ENCODE measurements around the gene ZNF276. TPM values are rescaled to one million over a fixed set of nuclear protein-coding genes. Genes with fewer than 3 reads are reported as not detected.
"Not testable (repeated sequence)": the region's sequence is repeated elsewhere in the genome, so short reads cannot be mapped to it uniquely, and the experiment has no call there.

ZNF276 gene
- total RNA-seq, 1 donor from 2014 or later = 22.5 TPM

DNA sequence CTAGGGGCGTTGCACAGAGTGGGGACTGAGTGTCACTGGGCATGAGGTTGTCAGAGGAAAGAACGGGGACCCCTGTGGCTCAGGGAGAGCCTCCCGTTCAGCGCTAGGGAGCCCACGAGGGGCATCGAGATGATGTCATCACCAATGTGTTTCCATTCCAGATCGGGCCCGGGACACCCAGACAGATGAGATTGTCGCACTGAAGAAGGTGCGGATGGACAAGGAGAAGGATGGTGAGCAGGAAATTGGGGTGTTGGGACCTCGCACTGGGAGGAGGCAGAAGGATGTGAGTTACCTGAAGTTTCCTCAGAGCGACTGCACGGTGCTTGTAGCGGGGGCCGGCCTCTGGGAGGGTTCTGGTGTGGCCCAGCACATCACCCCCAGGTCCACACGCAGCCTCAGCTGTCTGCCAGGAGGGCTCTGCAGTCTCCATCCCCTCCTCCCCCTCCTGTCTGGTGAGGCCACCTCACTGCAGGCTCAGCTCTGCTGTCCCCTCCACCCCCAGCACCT lies 30.9 kb upstream of the ZNF276 start:
- Mint-ChIP-seq H3K4me3 (ENCODE audit: low read depth) (no peak overlapping the region), H3K9me3 (ENCODE audit: low read depth) (peaks cover 4% of the 10 kb centered on the region), H3K27me3 (no peaks in the 10 kb centered on the region), H3K36me3 (ENCODE audit: insufficient read depth) (peaks cover 12% of the 10 kb centered on the region), H3K27ac (no peak overlapping the region), H3K4me1 (ENCODE audit: low read depth) (peaks cover 11% of the 10 kb centered on the region)
- no peak for DNase-seq (ENCODE audit: low spot score, unreplicated experiment)
- TF ChIP-seq, protein P1, sequence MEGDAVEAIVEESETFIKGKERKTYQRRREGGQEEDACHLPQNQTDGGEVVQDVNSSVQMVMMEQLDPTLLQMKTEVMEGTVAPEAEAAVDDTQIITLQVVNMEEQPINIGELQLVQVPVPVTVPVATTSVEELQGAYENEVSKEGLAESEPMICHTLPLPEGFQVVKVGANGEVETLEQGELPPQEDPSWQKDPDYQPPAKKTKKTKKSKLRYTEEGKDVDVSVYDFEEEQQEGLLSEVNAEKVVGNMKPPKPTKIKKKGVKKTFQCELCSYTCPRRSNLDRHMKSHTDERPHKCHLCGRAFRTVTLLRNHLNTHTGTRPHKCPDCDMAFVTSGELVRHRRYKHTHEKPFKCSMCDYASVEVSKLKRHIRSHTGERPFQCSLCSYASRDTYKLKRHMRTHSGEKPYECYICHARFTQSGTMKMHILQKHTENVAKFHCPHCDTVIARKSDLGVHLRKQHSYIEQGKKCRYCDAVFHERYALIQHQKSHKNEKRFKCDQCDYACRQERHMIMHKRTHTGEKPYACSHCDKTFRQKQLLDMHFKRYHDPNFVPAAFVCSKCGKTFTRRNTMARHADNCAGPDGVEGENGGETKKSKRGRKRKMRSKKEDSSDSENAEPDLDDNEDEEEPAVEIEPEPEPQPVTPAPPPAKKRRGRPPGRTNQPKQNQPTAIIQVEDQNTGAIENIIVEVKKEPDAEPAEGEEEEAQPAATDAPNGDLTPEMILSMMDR (IDR thresholded peaks at IDR 0.05; ENCODE audit: unreplicated experiment) = no peak

DNA sequence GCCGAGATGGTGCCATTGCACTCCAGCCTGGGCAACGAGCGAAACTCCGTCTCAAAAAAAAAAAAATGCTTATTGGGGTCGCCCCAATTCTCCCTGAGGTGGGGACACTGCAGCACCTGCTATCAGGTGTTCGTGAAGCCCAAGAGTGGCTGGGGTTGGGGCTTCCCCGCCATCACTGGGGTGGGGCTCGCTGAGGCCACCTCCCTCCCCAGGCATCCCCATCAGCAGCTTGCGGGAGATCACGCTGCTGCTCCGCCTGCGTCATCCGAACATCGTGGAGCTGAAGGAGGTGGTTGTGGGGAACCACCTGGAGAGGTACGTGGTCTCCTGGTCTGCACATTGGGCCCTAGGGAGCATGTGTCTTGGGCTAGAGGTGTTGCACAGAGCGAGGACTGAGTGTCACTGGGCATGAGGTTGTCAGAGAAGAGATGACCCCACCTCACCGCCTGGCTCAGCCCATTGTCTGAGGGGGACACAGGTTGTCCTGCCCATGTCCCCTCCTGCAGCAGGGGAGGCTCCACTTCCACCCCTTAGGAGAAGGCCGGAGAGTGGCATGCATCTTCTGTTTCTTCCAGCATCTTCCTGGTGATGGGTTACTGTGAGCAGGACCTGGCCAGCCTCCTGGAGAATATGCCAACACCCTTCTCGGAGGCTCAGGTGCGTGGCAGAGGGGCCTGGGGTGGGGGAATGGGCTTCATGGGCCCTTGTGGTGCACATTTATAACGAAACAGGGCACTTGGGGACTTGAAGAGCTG lies 29.9 kb upstream of the ZNF276 start:
- Mint-ChIP-seq H3K27me3 (no peaks in the 10 kb centered on the region), H3K9me3 (ENCODE audit: low read depth) (no peaks in the 10 kb centered on the region), H3K27ac (no peak overlapping the region), H3K36me3 (ENCODE audit: insufficient read depth) (peaks cover 5% of the 10 kb centered on the region), H3K4me1 (ENCODE audit: low read depth) (peaks cover 11% of the 10 kb centered on the region), H3K4me3 (ENCODE audit: low read depth) (no peak overlapping the region)
- TF ChIP-seq, protein P1 (IDR thresholded peaks at IDR 0.05; ENCODE audit: unreplicated experiment) = no peak
- no peak for DNase-seq (ENCODE audit: low spot score, unreplicated experiment)

DNA sequence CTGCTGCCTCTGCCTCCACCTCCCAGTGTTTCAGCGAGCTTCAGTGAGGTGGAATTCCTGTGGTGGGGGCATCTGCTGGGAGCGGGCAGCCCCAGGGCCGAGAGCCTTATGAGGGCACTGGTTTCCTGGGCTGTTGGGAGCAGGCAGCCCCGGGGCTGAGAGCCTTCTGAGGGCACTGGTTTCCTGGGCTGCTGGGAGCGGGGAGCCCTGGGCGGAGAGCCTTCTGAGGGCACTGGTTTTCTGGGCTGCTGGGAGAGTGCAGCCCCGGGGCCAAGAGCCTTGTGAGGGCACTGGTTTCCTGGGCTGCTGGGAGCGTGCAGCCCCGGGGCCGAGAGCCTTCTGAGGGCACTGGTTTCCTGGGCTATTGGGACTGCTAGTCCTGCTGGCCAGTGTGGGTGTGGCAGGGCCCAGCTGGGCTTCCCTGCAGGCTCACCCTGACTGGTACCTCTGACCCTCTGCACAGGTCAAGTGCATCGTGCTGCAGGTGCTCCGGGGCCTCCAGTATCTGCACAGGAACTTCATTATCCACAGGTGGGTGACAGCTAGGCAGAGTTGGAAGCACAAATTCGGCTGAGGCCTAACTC lies 29.3 kb upstream of the ZNF276 start:
- peaks cover 11% of the 10 kb centered on the region for H3K4me1 Mint-ChIP-seq (ENCODE audit: low read depth)
- peaks cover 5% of the 10 kb centered on the region for H3K36me3 Mint-ChIP-seq (ENCODE audit: insufficient read depth)

DNA sequence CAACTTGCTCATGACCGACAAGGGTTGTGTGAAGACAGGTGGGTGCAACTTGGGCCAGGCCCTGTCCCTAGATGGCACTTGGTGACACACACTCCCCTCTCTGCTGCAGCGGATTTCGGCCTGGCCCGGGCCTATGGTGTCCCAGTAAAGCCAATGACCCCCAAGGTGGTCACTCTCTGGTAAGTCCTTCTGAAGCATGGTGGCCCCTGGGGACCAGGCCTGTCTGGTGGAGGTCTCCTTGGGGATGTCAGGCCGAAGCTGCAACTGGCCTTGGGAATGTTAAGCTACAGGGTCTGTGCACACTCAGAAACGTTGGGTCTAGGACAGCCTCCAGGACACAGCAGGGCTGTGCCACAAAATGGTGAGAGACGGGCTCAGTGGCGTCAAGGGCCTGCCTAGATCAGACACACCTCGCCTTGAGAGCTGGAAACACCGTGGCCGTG lies 28.0 kb upstream of the ZNF276 start:
- peaks cover 2% of the 10 kb centered on the region for H3K4me1 Mint-ChIP-seq (ENCODE audit: low read depth)
- TF ChIP-seq, protein P1 (IDR thresholded peaks at IDR 0.05; ENCODE audit: unreplicated experiment) = no peak
- no peak overlapping the region for H3K27ac Mint-ChIP-seq

More for the DNA sequence above, 29.3 kb upstream of the ZNF276 start:
- Mint-ChIP-seq H3K4me3 (ENCODE audit: low read depth) (no peak overlapping the region), H3K9me3 (ENCODE audit: low read depth) (no peaks in the 10 kb centered on the region), H3K27me3 (no peaks in the 10 kb centered on the region), H3K27ac (no peak overlapping the region)
- TF ChIP-seq, protein P1 (IDR thresholded peaks at IDR 0.05; ENCODE audit: unreplicated experiment) = no peak
- no peak for DNase-seq (ENCODE audit: low spot score, unreplicated experiment)

DNA sequence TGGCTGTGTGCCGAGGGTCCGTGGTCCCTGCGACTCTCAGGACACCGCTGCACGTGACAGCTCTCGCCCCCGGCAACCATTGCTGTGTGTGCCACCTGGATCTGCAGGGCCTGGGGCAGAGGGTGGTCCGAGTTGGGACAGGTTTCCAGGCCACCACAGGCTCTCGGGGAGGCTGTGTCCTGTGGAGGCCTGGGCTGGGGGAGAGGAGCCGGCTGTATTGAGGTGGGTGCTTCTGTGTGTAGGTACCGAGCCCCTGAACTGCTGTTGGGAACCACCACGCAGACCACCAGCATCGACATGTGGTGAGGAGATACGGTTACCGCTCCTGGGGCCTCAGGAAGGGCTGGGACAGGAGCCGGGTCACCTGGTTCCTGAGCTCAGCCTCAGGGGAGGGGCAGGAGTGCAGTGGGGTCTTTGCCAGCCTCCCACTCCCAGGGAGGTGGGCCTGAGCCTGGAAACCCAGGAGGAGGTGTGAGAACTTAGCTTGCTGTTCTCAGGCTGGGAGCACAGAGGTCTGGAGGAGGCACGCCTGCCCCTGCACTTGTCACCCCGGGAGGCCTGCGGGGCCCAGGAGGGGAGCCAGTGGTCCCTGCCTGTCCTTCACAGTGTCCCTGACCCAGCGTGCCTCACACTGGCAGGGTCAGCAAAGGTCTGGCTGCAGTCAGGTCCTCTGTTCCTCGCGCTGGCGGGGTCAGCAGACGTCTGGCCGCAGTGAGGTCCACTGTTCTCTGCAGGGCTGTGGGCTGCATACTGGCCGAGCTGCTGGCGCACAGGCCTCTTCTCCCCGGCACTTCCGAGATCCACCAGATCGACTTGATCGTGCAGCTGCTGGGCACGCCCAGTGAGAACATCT lies 27.2 kb upstream of the ZNF276 start:
- Mint-ChIP-seq H3K27me3 (no peaks in the 10 kb centered on the region), H3K27ac (no peak overlapping the region), H3K4me1 (ENCODE audit: low read depth) (no peaks in the 10 kb centered on the region), H3K4me3 (ENCODE audit: low read depth) (no peak overlapping the region), H3K9me3 (ENCODE audit: low read depth) (no peaks in the 10 kb centered on the region), H3K36me3 (ENCODE audit: insufficient read depth) (peaks cover 4% of the 10 kb centered on the region)
- DNase-seq (ENCODE audit: low spot score, unreplicated experiment) = no peak
- TF ChIP-seq, protein P1 (IDR thresholded peaks at IDR 0.05; ENCODE audit: unreplicated experiment) = no peak

More for the DNA sequence above, 28.0 kb upstream of the ZNF276 start:
- H3K36me3 Mint-ChIP-seq (ENCODE audit: insufficient read depth) = peaks cover 3% of the 10 kb centered on the region
- no peak for DNase-seq (ENCODE audit: low spot score, unreplicated experiment)
- H3K27me3 Mint-ChIP-seq = no peaks in the 10 kb centered on the region
- no peaks in the 10 kb centered on the region for H3K9me3 Mint-ChIP-seq (ENCODE audit: low read depth)
- no peak overlapping the region for H3K4me3 Mint-ChIP-seq (ENCODE audit: low read depth)

DNA sequence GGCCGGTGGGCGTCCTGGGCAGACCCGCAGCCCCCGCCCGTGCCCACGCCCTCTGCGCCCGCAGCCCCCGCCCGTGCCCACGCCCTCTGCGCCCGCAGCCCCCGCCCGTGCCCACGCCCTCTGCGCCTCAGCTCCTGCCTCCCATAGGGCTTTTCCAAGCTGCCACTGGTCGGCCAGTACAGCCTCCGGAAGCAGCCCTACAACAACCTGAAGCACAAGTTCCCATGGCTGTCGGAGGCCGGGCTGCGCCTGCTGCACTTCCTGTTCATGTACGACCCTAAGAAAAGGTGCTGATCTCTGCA lies 26.6 kb upstream of the ZNF276 start:
- not testable (repeated sequence) for H3K9me3 Mint-ChIP-seq (ENCODE audit: low read depth); H3K27me3 Mint-ChIP-seq; H3K27ac Mint-ChIP-seq; H3K36me3 Mint-ChIP-seq (ENCODE audit: insufficient read depth); H3K4me3 Mint-ChIP-seq (ENCODE audit: low read depth); DNase-seq (ENCODE audit: low spot score, unreplicated experiment); H3K4me1 Mint-ChIP-seq (ENCODE audit: low read depth)

Data from progenitor cell of endocrine pancreas (in vitro differentiated cells).